SU-DHL-6 (cell line): ENCODE measurements around the gene NMU.
"Not testable (repeated sequence)": the region's sequence is repeated elsewhere in the genome, so short reads cannot be mapped to it uniquely, and the experiment has no call there.

ENCODE experiments used
- EZH2phosphoT487 ChIP-seq: fragments of 200-600 bp; sonication (generic), shearing (Covaris generic); conservative IDR thresholded peaks from 2 replicates; pipeline ENCODE4 v1.6.1; 2018; ENCODE audit warnings: mild to moderate bottlenecking, antibody characterized with exemption, low read length, moderate library complexity, mixed read lengths
- TF ChIP-seq, protein P1 (sequence below): fragments of 200-600 bp; sonication (generic); IDR thresholded peaks from one replicate; pipeline ENCODE4 v1.5.1; 2017; ENCODE audit warnings: antibody characterized with exemption, mild to moderate bottlenecking, low read length, moderate library complexity; ENCODE audit not compliant: insufficient read depth, poor library complexity, severe bottlenecking

DNA sequence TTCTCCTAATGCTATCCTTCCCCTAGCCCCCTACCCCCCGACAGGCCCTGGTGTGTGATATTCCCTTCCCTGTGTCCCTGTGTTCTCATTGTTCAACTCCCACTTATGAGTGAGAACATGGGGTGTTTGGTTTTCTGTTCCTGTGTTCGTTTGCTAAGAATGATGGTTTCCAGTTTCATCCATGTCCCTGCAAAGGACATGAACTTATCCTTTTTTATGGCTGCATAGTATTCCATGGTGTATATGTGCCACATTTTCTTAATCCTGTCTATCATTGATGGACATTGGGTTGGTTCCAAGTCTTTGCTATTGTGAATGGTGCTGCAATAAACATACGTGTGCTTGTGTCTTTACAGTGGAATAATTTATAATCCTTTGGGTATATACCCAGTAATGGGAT lies 46.7 kb upstream of the NMU start:
- TF ChIP-seq, protein P1, sequence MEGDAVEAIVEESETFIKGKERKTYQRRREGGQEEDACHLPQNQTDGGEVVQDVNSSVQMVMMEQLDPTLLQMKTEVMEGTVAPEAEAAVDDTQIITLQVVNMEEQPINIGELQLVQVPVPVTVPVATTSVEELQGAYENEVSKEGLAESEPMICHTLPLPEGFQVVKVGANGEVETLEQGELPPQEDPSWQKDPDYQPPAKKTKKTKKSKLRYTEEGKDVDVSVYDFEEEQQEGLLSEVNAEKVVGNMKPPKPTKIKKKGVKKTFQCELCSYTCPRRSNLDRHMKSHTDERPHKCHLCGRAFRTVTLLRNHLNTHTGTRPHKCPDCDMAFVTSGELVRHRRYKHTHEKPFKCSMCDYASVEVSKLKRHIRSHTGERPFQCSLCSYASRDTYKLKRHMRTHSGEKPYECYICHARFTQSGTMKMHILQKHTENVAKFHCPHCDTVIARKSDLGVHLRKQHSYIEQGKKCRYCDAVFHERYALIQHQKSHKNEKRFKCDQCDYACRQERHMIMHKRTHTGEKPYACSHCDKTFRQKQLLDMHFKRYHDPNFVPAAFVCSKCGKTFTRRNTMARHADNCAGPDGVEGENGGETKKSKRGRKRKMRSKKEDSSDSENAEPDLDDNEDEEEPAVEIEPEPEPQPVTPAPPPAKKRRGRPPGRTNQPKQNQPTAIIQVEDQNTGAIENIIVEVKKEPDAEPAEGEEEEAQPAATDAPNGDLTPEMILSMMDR = not testable (repeated sequence)
- TF ChIP-seq EZH2phosphoT487 = not testable (repeated sequence)
